ENCODE data around the gene SMTNL2. TPM values are rescaled to one million over a fixed set of nuclear protein-coding genes. Genes with fewer than 3 reads are reported as not detected.
"Not testable (repeated sequence)": the region's sequence is repeated elsewhere in the genome, so short reads cannot be mapped to it uniquely, and the experiment has no call there.

Gene SMTNL2
- total RNA-seq, 1 experiment from 2014 or later, result not detected

- Histone ChIP-seq H3K4me3 (ENCODE audit: low read depth, low read length, poor library complexity, severe bottlenecking) (no peak overlapping the region), H3K36me3 (ENCODE audit: insufficient read depth, low read length, poor library complexity, severe bottlenecking) (no peaks in the 10 kb centered on the region), H3K27ac (ENCODE audit: low read depth, low read length, poor library complexity, severe bottlenecking) (no peak overlapping the region), H3K4me1 (ENCODE audit: insufficient read depth, low read length, poor library complexity, severe bottlenecking) (peaks cover 9% of the 10 kb centered on the region), H3K27me3 (replicated peaks; ENCODE audit: insufficient read depth, low read depth, low read length, poor library complexity) (no peaks in the 10 kb centered on the region), H3K9me3 (ENCODE audit: low read depth, low read length, poor library complexity, severe bottlenecking) (no peaks in the 10 kb centered on the region)
- BruUV-seq (replicated peaks), result no TSS peak
- DNase-seq (ENCODE audit: low spot score), result no peak
- TF ChIP-seq EZH2 (IDR thresholded peaks at IDR 0.05; ENCODE audit: borderline replicate concordance, low read depth, low read length, poor library complexity, severe bottlenecking), result no peak
- ChIA-PET POLR2A (ENCODE audit: low non-redundant PET) (no interaction called here), CTCF (no interaction called here)
- intact Hi-C loops (cut with micrococcal nuclease; ENCODE audit: unreplicated experiment), result no loop called here
Measured at GRCh38 chr17:4602041-4602440, 17.7 kb downstream of the SMTNL2 start.

DNA sequence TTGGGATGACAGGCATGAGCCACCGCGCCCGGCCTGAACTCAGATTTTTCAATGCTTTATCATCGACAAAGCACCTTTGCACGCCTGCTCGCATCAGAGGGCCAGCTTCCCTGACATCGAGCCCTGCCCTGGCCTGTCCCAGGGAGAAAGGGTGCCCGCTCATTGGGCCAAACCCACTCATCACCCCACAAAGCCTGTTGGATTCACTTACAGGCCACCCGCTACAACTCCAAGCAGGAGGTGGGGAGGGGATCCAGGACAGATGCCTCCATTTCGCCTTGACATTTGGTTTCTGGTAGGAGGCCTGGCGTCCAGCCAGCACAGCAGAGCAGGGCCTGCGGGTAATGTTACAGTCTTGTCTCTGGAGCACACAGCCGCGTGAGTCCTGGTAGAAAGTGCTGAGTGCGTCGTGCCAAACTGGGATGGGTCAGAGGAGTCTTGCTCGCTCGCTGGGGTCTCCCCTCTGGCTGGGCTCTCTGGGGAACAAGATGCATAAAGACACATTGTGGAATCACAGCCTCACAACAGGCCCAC is 19.8 kb downstream of the SMTNL2 start:
- Histone ChIP-seq H3K36me3 (ENCODE audit: insufficient read depth, low read length, poor library complexity, severe bottlenecking) (no peaks in the 10 kb centered on the region), H3K27ac (ENCODE audit: low read depth, low read length, poor library complexity, severe bottlenecking) (no peak overlapping the region), H3K4me3 (ENCODE audit: low read depth, low read length, poor library complexity, severe bottlenecking) (no peak overlapping the region), H3K4me1 (ENCODE audit: insufficient read depth, low read length, poor library complexity, severe bottlenecking) (peaks cover 17% of the 10 kb centered on the region), H3K9me3 (ENCODE audit: low read depth, low read length, poor library complexity, severe bottlenecking) (no peaks in the 10 kb centered on the region), H3K27me3 (replicated peaks; ENCODE audit: insufficient read depth, low read depth, low read length, poor library complexity) (no peaks in the 10 kb centered on the region)
- peak; percentile 79 for DNase-seq (ENCODE audit: low spot score)
- intact Hi-C loops (cut with micrococcal nuclease; ENCODE audit: unreplicated experiment), result no loop called here
- POLR2A ChIA-PET (ENCODE audit: low non-redundant PET), result no interaction called here
- no TSS peak for BruUV-seq (replicated peaks)
- CTCF ChIA-PET, result no interaction called here
- TF ChIP-seq, protein P1, sequence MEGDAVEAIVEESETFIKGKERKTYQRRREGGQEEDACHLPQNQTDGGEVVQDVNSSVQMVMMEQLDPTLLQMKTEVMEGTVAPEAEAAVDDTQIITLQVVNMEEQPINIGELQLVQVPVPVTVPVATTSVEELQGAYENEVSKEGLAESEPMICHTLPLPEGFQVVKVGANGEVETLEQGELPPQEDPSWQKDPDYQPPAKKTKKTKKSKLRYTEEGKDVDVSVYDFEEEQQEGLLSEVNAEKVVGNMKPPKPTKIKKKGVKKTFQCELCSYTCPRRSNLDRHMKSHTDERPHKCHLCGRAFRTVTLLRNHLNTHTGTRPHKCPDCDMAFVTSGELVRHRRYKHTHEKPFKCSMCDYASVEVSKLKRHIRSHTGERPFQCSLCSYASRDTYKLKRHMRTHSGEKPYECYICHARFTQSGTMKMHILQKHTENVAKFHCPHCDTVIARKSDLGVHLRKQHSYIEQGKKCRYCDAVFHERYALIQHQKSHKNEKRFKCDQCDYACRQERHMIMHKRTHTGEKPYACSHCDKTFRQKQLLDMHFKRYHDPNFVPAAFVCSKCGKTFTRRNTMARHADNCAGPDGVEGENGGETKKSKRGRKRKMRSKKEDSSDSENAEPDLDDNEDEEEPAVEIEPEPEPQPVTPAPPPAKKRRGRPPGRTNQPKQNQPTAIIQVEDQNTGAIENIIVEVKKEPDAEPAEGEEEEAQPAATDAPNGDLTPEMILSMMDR (conservative IDR thresholded peaks at IDR 0.05; ENCODE audit: low read depth, low read length), result no peak
- TF ChIP-seq EZH2 (IDR thresholded peaks at IDR 0.05; ENCODE audit: borderline replicate concordance, low read depth, low read length, poor library complexity, severe bottlenecking), result no peak

DNA sequence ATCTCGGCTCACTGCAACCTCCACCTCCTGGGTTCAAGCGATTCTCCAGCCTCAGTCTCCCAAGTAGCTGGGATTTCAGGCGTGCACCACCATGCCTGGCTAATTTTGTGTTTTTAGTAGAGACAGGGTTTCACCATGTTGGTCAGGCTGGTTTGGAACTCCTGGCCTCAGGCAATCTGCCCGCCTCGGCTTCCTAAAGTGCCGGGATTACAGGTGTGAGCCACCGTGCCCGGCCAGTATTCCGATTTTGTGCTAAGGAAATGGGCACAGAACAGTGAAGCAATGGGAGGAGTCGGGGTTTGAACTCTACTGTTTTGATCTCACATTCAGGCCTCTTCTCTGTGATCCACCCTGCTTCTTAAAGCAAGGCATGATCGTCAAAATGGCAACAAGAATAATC is 20.4 kb downstream of the SMTNL2 start:
- DNase-seq (ENCODE audit: low spot score), result not testable (repeated sequence)

GRCh38 chr17:4605826-4606225 is 21.5 kb downstream of the SMTNL2 start:
- BruUV-seq (replicated peaks), result no TSS peak
- Histone ChIP-seq H3K4me3 (ENCODE audit: low read depth, low read length, poor library complexity, severe bottlenecking) (no peak overlapping the region), H3K27me3 (replicated peaks; ENCODE audit: insufficient read depth, low read depth, low read length, poor library complexity) (no peaks in the 10 kb centered on the region), H3K27ac (ENCODE audit: low read depth, low read length, poor library complexity, severe bottlenecking) (no peak overlapping the region), H3K9me3 (ENCODE audit: low read depth, low read length, poor library complexity, severe bottlenecking) (no peaks in the 10 kb centered on the region), H3K36me3 (ENCODE audit: insufficient read depth, low read length, poor library complexity, severe bottlenecking) (no peaks in the 10 kb centered on the region), H3K4me1 (ENCODE audit: insufficient read depth, low read length, poor library complexity, severe bottlenecking) (peaks cover 17% of the 10 kb centered on the region)
- TF ChIP-seq, protein P1 (conservative IDR thresholded peaks at IDR 0.05; ENCODE audit: low read depth, low read length), result no peak
- no peak for TF ChIP-seq EZH2 (IDR thresholded peaks at IDR 0.05; ENCODE audit: borderline replicate concordance, low read depth, low read length, poor library complexity, severe bottlenecking)
- intact Hi-C loops (cut with micrococcal nuclease; ENCODE audit: unreplicated experiment), result no loop called here
- DNase-seq (ENCODE audit: low spot score), result no peak
- ChIA-PET CTCF (interaction anchor here (0.6 kb wide), 1 partner anchor 95 kb away, joined by 6 read pairs; no protein-coding TSS in a partner anchor), POLR2A (ENCODE audit: low non-redundant PET) (no interaction called here)

More for the DNA sequence above, 20.4 kb downstream of the SMTNL2 start:
- H3K36me3 ChIP-seq (ENCODE audit: insufficient read depth, low read length, poor library complexity, severe bottlenecking); H3K27me3 ChIP-seq (replicated peaks; ENCODE audit: insufficient read depth, low read depth, low read length, poor library complexity); H3K9me3 ChIP-seq (ENCODE audit: low read depth, low read length, poor library complexity, severe bottlenecking); H3K27ac ChIP-seq (ENCODE audit: low read depth, low read length, poor library complexity, severe bottlenecking); H3K4me3 ChIP-seq (ENCODE audit: low read depth, low read length, poor library complexity, severe bottlenecking); intact Hi-C loops (cut with micrococcal nuclease; ENCODE audit: unreplicated experiment); POLR2A ChIA-PET (ENCODE audit: low non-redundant PET); CTCF ChIA-PET; BruUV-seq (replicated peaks): not testable (repeated sequence)
- peaks cover 17% of the 10 kb centered on the region for H3K4me1 ChIP-seq (ENCODE audit: insufficient read depth, low read length, poor library complexity, severe bottlenecking)
